ENCODE measurements around the gene UCMA.

Gene UCMA

GRCh38 chr10:13233358-13233757, 816 bp downstream of the UCMA start:
- DNase-seq (ENCODE audit: low spot score) = no peak
- TF ChIP-seq, protein P1, sequence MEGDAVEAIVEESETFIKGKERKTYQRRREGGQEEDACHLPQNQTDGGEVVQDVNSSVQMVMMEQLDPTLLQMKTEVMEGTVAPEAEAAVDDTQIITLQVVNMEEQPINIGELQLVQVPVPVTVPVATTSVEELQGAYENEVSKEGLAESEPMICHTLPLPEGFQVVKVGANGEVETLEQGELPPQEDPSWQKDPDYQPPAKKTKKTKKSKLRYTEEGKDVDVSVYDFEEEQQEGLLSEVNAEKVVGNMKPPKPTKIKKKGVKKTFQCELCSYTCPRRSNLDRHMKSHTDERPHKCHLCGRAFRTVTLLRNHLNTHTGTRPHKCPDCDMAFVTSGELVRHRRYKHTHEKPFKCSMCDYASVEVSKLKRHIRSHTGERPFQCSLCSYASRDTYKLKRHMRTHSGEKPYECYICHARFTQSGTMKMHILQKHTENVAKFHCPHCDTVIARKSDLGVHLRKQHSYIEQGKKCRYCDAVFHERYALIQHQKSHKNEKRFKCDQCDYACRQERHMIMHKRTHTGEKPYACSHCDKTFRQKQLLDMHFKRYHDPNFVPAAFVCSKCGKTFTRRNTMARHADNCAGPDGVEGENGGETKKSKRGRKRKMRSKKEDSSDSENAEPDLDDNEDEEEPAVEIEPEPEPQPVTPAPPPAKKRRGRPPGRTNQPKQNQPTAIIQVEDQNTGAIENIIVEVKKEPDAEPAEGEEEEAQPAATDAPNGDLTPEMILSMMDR (IDR thresholded peaks at IDR 0.05; ENCODE audit: borderline replicate concordance, control extremely low read depth, extremely low read depth, insufficient read depth, missing control alignments) = no peak
- in situ Hi-C loops (cut with MboI; ENCODE audit: low sequenced_read_pairs, unreplicated experiment) = no loop called here

GRCh38 chr10:13231808-13232207, 2.4 kb downstream of the UCMA start:
- TF ChIP-seq, protein P1 (IDR thresholded peaks at IDR 0.05; ENCODE audit: borderline replicate concordance, control extremely low read depth, extremely low read depth, insufficient read depth, missing control alignments) = no peak
- DNase-seq (ENCODE audit: low spot score) = no peak
- in situ Hi-C loops (cut with MboI; ENCODE audit: low sequenced_read_pairs, unreplicated experiment) = no loop called here

GRCh38 chr10:13231190-13231589, 3.0 kb downstream of the UCMA start:
- TF ChIP-seq, protein P1 (IDR thresholded peaks at IDR 0.05; ENCODE audit: borderline replicate concordance, control extremely low read depth, extremely low read depth, insufficient read depth, missing control alignments) = no peak
- in situ Hi-C loops (cut with MboI; ENCODE audit: low sequenced_read_pairs, unreplicated experiment) = no loop called here
- no peak for DNase-seq (ENCODE audit: low spot score)

DNA sequence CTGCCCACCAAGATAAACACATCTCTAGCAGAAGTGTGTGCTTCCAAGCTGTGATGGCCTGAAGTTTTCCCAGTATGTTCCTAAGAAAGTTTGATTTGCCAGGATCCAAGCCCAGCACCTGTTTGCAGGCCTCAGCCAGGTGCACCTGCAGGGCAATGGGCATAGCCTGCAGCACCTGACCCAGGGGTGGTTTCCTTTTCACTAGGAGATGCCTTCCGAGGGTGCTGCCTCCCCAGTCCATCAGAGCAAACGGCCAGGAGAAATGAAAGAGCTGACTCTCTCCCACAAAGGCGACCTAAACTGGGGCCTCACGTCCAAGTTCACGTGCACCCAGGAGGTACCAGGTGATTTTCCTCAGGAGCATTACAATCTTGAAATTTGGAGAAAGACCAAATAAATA, 7.1 kb downstream of the UCMA start:
- in situ Hi-C loops (cut with MboI; ENCODE audit: low sequenced_read_pairs, unreplicated experiment) = no loop called here
- TF ChIP-seq, protein P1 (IDR thresholded peaks at IDR 0.05; ENCODE audit: borderline replicate concordance, control extremely low read depth, extremely low read depth, insufficient read depth, missing control alignments) = no peak
- DNase-seq (ENCODE audit: low spot score) = no peak

- TF ChIP-seq, protein P1 (IDR thresholded peaks at IDR 0.05; ENCODE audit: borderline replicate concordance, control extremely low read depth, extremely low read depth, insufficient read depth, missing control alignments) = no peak
- in situ Hi-C loops (cut with MboI; ENCODE audit: low sequenced_read_pairs, unreplicated experiment) = no loop called here
- DNase-seq (ENCODE audit: low spot score) = no peak
These were observed 8.6 kb downstream of the UCMA start for GRCh38 chr10:13225601-13226000.

GRCh38 chr10:13224210-13224995, 9.8 kb downstream of the UCMA start:
- in situ Hi-C loops (cut with MboI; ENCODE audit: low sequenced_read_pairs, unreplicated experiment) = no loop called here
- TF ChIP-seq, protein P1 (IDR thresholded peaks at IDR 0.05; ENCODE audit: borderline replicate concordance, control extremely low read depth, extremely low read depth, insufficient read depth, missing control alignments) = no peak

More at GRCh38 chr10:13224210-13224995, 9.8 kb downstream of the UCMA start:
- DNase-seq (ENCODE audit: low spot score) = no peak
